22Rv1 (cell line): Measurements from ENCODE around the gene ENOX2.

Experiments
- H3K27ac ChIP-seq: fragments of 450-650 bp; 2 replicates; pipeline ENCODE4 v1.5.1; 2017
- CTCF ChIP-seq: fragments of 450-650 bp; IDR thresholded peaks from 2 replicates; pipeline ENCODE4 v1.5.1; 2017; ENCODE audit warnings: mild to moderate bottlenecking
- ZFX ChIP-seq: fragments of 450-650 bp; IDR thresholded peaks from 2 replicates; pipeline ENCODE4 v1.6.1; 2017; ENCODE audit warnings: antibody characterized with exemption, borderline replicate concordance

ENOX2 gene

GRCh38 chrX:130788786-130789581, 114.0 kb downstream of the ENOX2 start:
- TF ChIP-seq ZFX, result no peak
- TF ChIP-seq CTCF, result no peak
- H3K27ac ChIP-seq, result no peak overlapping the region

GRCh38 chrX:130786030-130786429, 117.0 kb downstream of the ENOX2 start:
- no peak for TF ChIP-seq ZFX
- TF ChIP-seq CTCF, result no peak
- H3K27ac ChIP-seq, result no peak overlapping the region

- TF ChIP-seq ZFX (no peak), CTCF (no peak)
Measured at GRCh38 chrX:130778773-130779172, 124.2 kb downstream of the ENOX2 start.

GRCh38 chrX:130775849-130776248, 127.2 kb downstream of the ENOX2 start:
- TF ChIP-seq CTCF (no peak), ZFX (no peak)
- no peak overlapping the region for H3K27ac ChIP-seq

More at GRCh38 chrX:130778773-130779172, 124.2 kb downstream of the ENOX2 start:
- no peak overlapping the region for H3K27ac ChIP-seq

- H3K27ac ChIP-seq, result peak overlapping the region; percentile 32; the same call in 1 of the 2 replicates
- TF ChIP-seq ZFX, result no peak
- TF ChIP-seq CTCF, result no peak
Measured at GRCh38 chrX:130772776-130773143, 130.2 kb downstream of the ENOX2 start.

- TF ChIP-seq CTCF, result no peak
- H3K27ac ChIP-seq, result peak overlapping the region; percentile 32; the same call in 1 of the 2 replicates
Measured at GRCh38 chrX:130772105-130772775, 130.8 kb downstream of the ENOX2 start.

- H3K27ac ChIP-seq, result no peak overlapping the region
- no peak for TF ChIP-seq CTCF
- TF ChIP-seq ZFX, result no peak
Measured at GRCh38 chrX:130771648-130772047, 131.4 kb downstream of the ENOX2 start.
